ENCODE results near the gene MNDA.
"Not testable (repeated sequence)": the region's sequence is repeated elsewhere in the genome, so short reads cannot be mapped to it uniquely, and the experiment has no call there.

MNDA gene

DNA sequence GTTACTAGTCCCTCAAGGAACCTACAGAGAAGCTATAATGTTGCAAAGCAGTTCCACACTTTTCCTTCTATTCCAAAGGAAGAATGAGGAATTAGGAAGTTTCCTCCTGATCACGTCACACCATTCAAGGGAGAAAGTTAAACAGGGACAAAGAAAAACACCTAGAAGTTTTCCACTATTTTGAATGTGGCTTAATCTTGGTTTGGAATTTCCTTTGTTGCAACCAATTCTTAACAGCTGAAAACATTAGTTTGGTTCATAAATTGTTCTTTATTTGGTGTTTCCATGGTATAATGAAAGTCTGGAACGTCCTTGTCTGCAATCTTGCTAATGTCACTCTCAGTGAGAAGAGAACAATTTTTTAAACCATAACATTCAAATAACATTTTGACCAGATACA lies 8.4 kb downstream of the MNDA start:
- FAIRE-seq = no peak

DNA sequence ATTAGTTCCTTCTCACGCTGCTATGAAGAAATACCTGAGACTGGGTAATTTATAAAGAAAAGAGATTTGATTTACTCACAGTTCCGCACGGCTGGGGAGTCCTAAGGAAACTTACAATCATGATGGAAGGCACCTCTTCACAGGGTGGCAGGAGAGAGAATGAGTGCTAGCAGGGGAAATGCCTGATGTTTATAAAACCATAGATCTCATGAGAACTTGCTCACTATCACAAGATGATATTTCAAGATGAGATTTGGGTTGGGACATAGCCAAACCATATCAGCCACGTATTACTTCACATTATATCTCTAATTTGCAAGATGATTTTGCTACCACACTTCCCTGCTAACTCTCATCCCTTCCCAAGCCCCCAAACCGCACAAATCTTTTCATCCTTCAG lies 9.1 kb downstream of the MNDA start:
- FAIRE-seq = no peak

DNA sequence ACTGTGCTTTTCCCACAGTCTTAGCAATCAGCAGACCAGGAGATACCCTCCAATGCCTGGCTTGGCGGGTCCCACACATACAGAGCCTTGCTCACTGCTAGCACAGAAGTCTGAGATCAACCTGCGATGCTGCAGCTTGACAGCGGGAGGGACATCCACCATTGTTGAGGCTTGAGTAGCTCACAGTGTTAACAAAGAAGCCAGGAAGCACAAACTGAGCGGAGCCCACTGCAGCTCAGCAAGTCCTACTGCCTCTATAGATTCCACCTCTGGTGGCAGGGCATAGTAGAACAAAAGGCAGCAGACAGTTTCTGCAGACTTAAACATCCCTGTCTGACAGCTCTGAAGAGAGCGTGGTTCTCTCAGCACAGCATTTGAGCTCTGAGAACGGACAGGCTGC lies 33.4 kb downstream of the MNDA start:
- no peak for FAIRE-seq

DNA sequence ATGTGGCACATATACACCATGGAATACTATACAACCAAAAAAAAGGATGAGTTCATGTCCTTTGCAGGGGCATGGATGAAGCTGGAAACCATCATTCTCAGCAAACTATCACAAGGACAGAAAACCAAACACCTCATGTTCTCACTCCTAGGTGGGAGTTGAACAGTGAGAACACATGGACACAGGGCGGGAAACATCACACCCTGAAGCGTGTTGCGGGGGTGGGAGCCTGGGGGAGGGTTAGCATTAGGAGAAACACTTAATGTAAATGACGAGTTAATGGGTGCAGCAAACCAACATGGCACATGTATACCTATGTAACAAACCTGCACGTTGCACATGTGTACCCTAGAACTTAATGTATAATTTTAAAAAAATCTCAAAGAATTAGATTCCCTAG lies 39.3 kb downstream of the MNDA start:
- FAIRE-seq = not testable (repeated sequence)

DNA sequence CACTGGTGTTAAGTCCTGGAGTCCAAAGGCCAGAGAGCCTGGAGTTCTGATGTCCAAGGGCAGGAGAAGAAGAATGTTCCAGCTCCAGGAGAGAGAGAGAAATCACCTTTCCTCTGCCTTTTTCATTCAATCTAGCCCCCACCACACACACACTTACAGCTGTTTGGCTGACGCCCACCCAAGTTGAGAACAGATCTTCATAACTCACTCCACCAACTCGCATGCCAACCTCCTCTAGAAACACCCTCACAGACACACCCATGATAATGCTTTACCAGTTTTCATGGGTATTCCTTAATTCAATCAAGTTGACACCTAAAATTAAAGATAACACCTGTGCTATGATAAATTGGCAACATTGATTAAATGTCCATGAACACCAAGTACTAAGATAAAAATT lies 42.0 kb downstream of the MNDA start:
- FAIRE-seq = no peak

DNA sequence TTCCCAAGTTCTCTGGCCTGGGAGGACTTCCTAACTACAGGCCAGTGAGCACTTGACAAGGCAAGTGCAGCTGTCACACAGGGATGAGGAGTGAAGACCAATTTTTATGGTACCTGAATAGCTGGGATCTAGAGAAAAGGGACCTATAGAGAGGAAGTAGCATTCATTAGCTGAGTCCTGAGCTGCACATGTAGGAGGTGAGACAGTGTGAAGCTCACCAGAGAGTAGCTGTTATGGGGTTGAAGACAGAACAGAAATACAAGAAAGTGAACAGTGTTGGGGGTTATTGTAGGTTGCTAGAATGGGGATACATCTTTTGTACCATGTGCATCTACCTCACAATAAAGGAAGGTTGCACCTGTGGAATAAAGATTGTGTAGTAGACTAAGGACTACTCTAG lies 62.5 kb downstream of the MNDA start:
- no peak for FAIRE-seq

DNA sequence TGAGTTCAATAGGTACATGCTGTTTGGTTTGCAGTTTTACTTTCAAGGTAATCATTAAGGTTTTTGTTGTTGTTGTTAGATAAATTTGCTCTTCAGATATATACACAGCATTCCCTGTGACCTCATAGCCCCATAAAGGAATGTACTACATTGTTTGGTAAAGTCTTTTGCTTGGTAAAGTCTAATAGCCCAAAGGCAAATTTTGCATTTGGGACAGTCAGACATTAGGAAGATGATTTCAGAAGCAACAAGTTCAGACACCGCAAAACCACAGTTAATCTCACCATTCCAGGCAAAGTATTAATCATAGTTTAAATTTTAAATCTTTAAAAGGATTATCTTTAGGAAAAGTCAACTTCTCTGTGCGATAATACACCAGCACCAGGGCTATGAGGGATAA lies 67.6 kb downstream of the MNDA start:
- no peak for FAIRE-seq

All from endometrium (tissue), 2 donors.